SK-N-SH (cell line): ENCODE measurements around the gene SHISAL1. TPM values are rescaled to one million over a fixed set of nuclear protein-coding genes. Genes with fewer than 3 reads are reported as not detected.

Experiments
- CTCF ChIA-PET: fragments of 300-600, 350-600 bp; formaldehyde crosslinking; extraction: SDS; loops from one replicate; lab custom pipeline; 2021; lab: Yijun Ruan, JAX
- POLR2A ChIA-PET: fragments of 350-600 bp; sonication (Branson Sonifier 250); formaldehyde crosslinking; extraction: SDS; loops from one replicate; lab custom pipeline; 2020; ENCODE audit warnings: antibody characterized with exemption, inconsistent platforms; lab: Yijun Ruan, JAX
- DNase-seq: peaks from one replicate; pipeline ENCODE4 v3.0.0; 2012
- H2AFZ ChIP-seq: fragments of 200-600 bp; sonication (generic); 2 replicates; pipeline ENCODE4 v1.8.1; 2016; ENCODE audit warnings: antibody characterized with exemption, mild to moderate bottlenecking, low read depth
- H3F3A ChIP-seq: fragments of 200-600 bp; sonication (generic); replicated peaks from 2 replicates; pipeline ENCODE3; 2016; ENCODE audit warnings: antibody characterized with exemption, mild to moderate bottlenecking; ENCODE audit not compliant: insufficient read depth
- H3K27ac ChIP-seq, 2 experiments: fragments of 200-500 bp in 1 of 2; fragments of 200-600 bp in 1 of 2; sonication (Bioruptor generic) in 1 of 2; sonication (generic), shearing (Covaris generic) in 1 of 2; 2 replicates each; pipeline versions ENCODE4 v1.5.1 to v1.6.1; 2014 to 2016; ENCODE audit warnings: low read depth in 2 of 2, inconsistent platforms in 1 of 2, low read length in 1 of 2, mild to moderate bottlenecking in 1 of 2, mixed read lengths in 1 of 2
- H3K27me3 ChIP-seq: fragments of 200-600 bp; sonication (generic), shearing (Covaris generic); 2 replicates; pipeline ENCODE4 v1.6.1; 2016; ENCODE audit warnings: mixed run types; ENCODE audit not compliant: insufficient read depth
- H3K36me3 ChIP-seq, 2 experiments: fragments of 200-500 bp in 1 of 2; fragments of 200-600 bp in 1 of 2; sonication (Bioruptor generic) in 1 of 2; sonication (generic) in 1 of 2; replicated peaks in 1 of 2; 2 replicates each; pipeline versions ENCODE3 to v1.5.1; 2014 to 2016; ENCODE audit warnings: low read length in 1 of 2, mild to moderate bottlenecking in 1 of 2; ENCODE audit not compliant: insufficient read depth in 2 of 2, control insufficient read depth in 1 of 2
- H3K4me1 ChIP-seq, 2 experiments: fragments of 200-500 bp in 1 of 2; fragments of 200-600 bp in 1 of 2; sonication (Bioruptor generic) in 1 of 2; sonication (generic), shearing (Covaris generic) in 1 of 2; 2 replicates each; pipeline versions ENCODE4 v1.5.1 to v1.6.1; 2014 to 2016; ENCODE audit warnings: low read depth in 1 of 2, low read length in 1 of 2, mixed run types in 1 of 2; ENCODE audit not compliant: insufficient read depth in 2 of 2, control insufficient read depth in 1 of 2
- H3K4me2 ChIP-seq: fragments of 200-600 bp; sonication (generic), shearing (Covaris generic); 2 replicates; pipeline ENCODE4 v1.6.1; 2017; ENCODE audit warnings: mixed run types
- H3K4me3 ChIP-seq, 2 experiments: fragments of 200-500 bp in 1 of 2; fragments of 200-600 bp in 1 of 2; sonication (Bioruptor generic) in 1 of 2; sonication (generic), shearing (Covaris generic) in 1 of 2; 2 replicates each; pipeline versions ENCODE4 v1.5.1 to v1.8.1; 2014 to 2016; ENCODE audit warnings: low read depth in 2 of 2, inconsistent platforms in 1 of 2, low read length in 1 of 2, mild to moderate bottlenecking in 1 of 2, mixed read lengths in 1 of 2, moderate library complexity in 1 of 2
- H3K79me2 ChIP-seq: fragments of 200-600 bp; sonication (generic); 2 replicates; pipeline ENCODE4 v1.8.1; 2017; ENCODE audit warnings: mild to moderate bottlenecking; ENCODE audit not compliant: insufficient read depth
- H3K9ac ChIP-seq: fragments of 200-600 bp; sonication (generic); 2 replicates; pipeline ENCODE4 v1.6.1; 2017; ENCODE audit warnings: mixed run types
- H3K9me2 ChIP-seq: fragments of 200-600 bp; sonication (generic); 2 replicates; pipeline ENCODE4 v1.6.1; 2017; ENCODE audit warnings: mixed run types
- H3K9me3 ChIP-seq: fragments of 200-600 bp; sonication (generic); 2 replicates; pipeline ENCODE4 v1.6.1; 2017; ENCODE audit warnings: mixed run types, mild to moderate bottlenecking, moderate library complexity
- H4K20me1 ChIP-seq: fragments of 200-600 bp; sonication (generic); 2 replicates; pipeline ENCODE4 v1.6.1; 2017; ENCODE audit warnings: mild to moderate bottlenecking, mixed run types; ENCODE audit not compliant: insufficient read depth
- EZH2phosphoT487 ChIP-seq: fragments of 200-600 bp; sonication (generic); IDR thresholded peaks from 2 replicates; pipeline ENCODE4 v1.6.1; 2017; ENCODE audit warnings: low read depth, mixed run types, mild to moderate bottlenecking, antibody characterized with exemption, moderate library complexity, borderline replicate concordance
- FOSL2 ChIP-seq: IDR thresholded peaks from 2 replicates; pipeline ENCODE4 v1.4.0; 2012; ENCODE audit warnings: low read depth, mild to moderate bottlenecking, moderate library complexity, borderline replicate concordance
- FOXJ3 ChIP-seq: sonication (generic); formaldehyde crosslinking; IDR thresholded peaks from 2 replicates; pipeline ENCODE4 v1.5.1; 2020; ENCODE audit warnings: mild to moderate bottlenecking, missing genetic modification reagents
- FOXM1 ChIP-seq: IDR thresholded peaks from 2 replicates; pipeline ENCODE4 v1.4.0; 2012; ENCODE audit warnings: low read depth, mild to moderate bottlenecking
- GABPA ChIP-seq: IDR thresholded peaks from 2 replicates; pipeline ENCODE4 v1.4.0; 2012; ENCODE audit warnings: low read depth, mild to moderate bottlenecking
- GATA2 ChIP-seq: sonication (generic); formaldehyde crosslinking; IDR thresholded peaks from 2 replicates; pipeline ENCODE4 v1.5.0; 2020; ENCODE audit warnings: mild to moderate bottlenecking, missing genetic modification reagents
- JUND ChIP-seq: IDR thresholded peaks from 2 replicates; pipeline ENCODE4 v1.4.0; 2012
- NFIC ChIP-seq: IDR thresholded peaks from 2 replicates; pipeline ENCODE4 v1.4.0; 2012; ENCODE audit warnings: borderline replicate concordance
- NRF1 ChIP-seq: IDR thresholded peaks from 2 replicates; pipeline ENCODE4 v1.6.1; 2012; ENCODE audit warnings: low read depth, mild to moderate bottlenecking, low read length
- PBX3 ChIP-seq: IDR thresholded peaks from 2 replicates; pipeline ENCODE4; 2012
- POLR2AphosphoS5 ChIP-seq: IDR thresholded peaks from 2 replicates; pipeline ENCODE4 v1.6.1; 2012; ENCODE audit warnings: low read depth, low read length
- RXRA ChIP-seq: IDR thresholded peaks from 2 replicates; pipeline ENCODE4 v1.4.0; 2012; ENCODE audit warnings: low read depth, mild to moderate bottlenecking, borderline replicate concordance
- SIN3A ChIP-seq: IDR thresholded peaks from 2 replicates; pipeline ENCODE4 v1.6.1; 2012; ENCODE audit warnings: low read depth, mild to moderate bottlenecking, low read length, moderate library complexity, borderline replicate concordance
- TAF1 ChIP-seq: IDR thresholded peaks from 2 replicates; pipeline ENCODE4 v1.6.1; 2012; ENCODE audit warnings: low read depth, mild to moderate bottlenecking, low read length, moderate library complexity, borderline replicate concordance
- USF2 ChIP-seq: fragments of 150-350 bp; IDR thresholded peaks from 2 replicates; pipeline ENCODE4 v1.6.1; 2017; ENCODE audit warnings: antibody characterized with exemption, low read length, low read depth, borderline replicate concordance
- YY1 ChIP-seq: IDR thresholded peaks from 2 replicates; pipeline ENCODE4 v1.4.0; 2012; ENCODE audit warnings: low read depth, mild to moderate bottlenecking
- ZBTB33 ChIP-seq: IDR thresholded peaks from 2 replicates; pipeline ENCODE4 v1.4.0; 2012; ENCODE audit warnings: low read depth, borderline replicate concordance
- WGBS: methylation state at CpG from one replicate; pipeline ENCODE4 v1.1.6; 2017; ENCODE audit warnings: low lambda C conversion rate; 5-methylcytosine and 5-hydroxymethylcytosine counted together
- polyA plus RNA-seq, 3 experiments: library from polyadenylated mRNA; depleted of rRNA; stranded (reverse); fragments of >200 nt; gene quantifications; 2 replicates each; pipeline ENCODE4 v1.2.3, GENCODE V29; 2012
- TF ChIP-seq, protein P1 (sequence below): fragments of 150-350 bp; IDR thresholded peaks from 2 replicates; pipeline ENCODE4 v1.6.1; 2016; ENCODE audit warnings: mild to moderate bottlenecking, low read depth, low read length

The SHISAL1 gene
- polyA plus RNA-seq, 1 of the 3 experiments (the other 2 are of a cell fraction), result 0.10 TPM

DNA sequence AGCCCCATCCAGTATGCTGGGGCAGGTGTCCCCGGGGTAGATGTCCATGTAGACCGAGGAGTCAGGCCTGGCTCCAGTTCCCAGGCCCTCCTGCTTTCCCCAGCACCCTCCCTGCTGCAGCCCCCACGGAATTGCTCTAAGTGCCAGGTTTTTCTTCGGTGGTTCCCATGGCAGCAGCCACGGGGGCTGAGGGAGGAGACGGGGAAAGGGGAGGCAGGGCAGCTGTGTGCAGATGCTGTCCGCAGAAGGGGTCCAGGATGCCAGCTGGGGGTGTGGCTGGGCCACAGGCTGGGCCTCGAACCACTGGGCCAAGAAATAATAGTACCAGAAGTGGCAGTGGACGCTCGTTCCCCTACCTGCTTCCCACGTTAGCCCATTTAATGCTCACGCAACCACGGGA is 25.0 kb downstream of the SHISAL1 start:
- H3K36me3 ChIP-seq, result no peaks in the 10 kb centered on the region
- H3K9ac ChIP-seq, result no peak overlapping the region
- CTCF ChIA-PET, result no interaction called here
- H3K79me2 ChIP-seq, result no peaks in the 10 kb centered on the region
- no peak overlapping the region for H3K27ac ChIP-seq
- 75% methylated on average over 9 of the region's 13 CpGs for WGBS
- H3K4me3 ChIP-seq, result no peak overlapping the region
- POLR2A ChIA-PET, result no interaction called here
- H4K20me1 ChIP-seq, result no peaks in the 10 kb centered on the region
- TF ChIP-seq FOXM1 (no peak), NFIC (no peak), RXRA (no peak), GATA2 (CRISPR knock-in tag) (no peak), TAF1 (no peak), FOSL2 (no peak)
- TF ChIP-seq, all 33 proteins: peak for 0
- H2AFZ ChIP-seq, result no peak overlapping the region
- no peak for DNase-seq
- no peaks in the 10 kb centered on the region for H3K9me2 ChIP-seq
- no peaks in the 10 kb centered on the region for H3K9me3 ChIP-seq
- H3K27me3 ChIP-seq, result no peaks in the 10 kb centered on the region
- H3K4me2 ChIP-seq, result no peak overlapping the region
- no peaks in the 10 kb centered on the region; a peak in 1 of 4 replicates for H3K4me1 ChIP-seq
- H3F3A ChIP-seq, result no peaks in the 10 kb centered on the region

DNA sequence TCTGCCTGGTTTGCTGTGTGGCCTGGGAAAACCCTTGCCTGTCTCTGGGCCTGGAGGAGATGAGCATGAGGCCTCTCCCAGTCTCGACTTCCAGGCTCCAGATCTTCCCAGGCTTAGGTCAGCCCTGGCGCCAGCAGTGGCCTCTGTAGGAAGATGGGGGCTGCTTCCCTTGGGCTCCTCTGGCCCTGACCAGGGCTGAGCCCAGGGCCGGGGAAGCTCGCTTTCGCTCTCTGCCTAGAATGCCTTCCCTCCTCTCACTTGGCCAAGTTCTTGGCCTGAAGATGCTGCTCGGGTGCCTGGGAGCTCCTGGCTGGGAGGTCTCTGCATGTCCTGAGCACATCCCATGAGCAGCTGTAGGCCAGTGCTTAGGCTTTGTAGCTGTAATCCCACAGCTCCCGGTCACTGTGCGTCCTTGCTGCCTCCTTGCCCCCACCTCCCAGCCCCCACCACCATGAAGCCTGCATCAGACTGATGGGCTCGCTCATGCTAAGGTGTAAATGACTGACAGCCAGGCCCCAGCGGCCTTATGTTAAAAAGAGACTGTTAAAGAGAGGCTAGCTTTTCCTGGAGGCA is 25.5 kb downstream of the SHISAL1 start:
- Histone ChIP-seq H3K4me2 (no peak overlapping the region), H3K9me3 (no peaks in the 10 kb centered on the region), H3K4me1 (no peaks in the 10 kb centered on the region; a peak in 1 of 4 replicates), H3F3A (no peaks in the 10 kb centered on the region), H2AFZ (no peak overlapping the region), H3K36me3 (no peaks in the 10 kb centered on the region), H3K27me3 (no peaks in the 10 kb centered on the region), H3K4me3 (no peak overlapping the region), H4K20me1 (no peaks in the 10 kb centered on the region), H3K9me2 (no peaks in the 10 kb centered on the region), H3K27ac (no peak overlapping the region), H3K9ac (no peak overlapping the region), H3K79me2 (no peaks in the 10 kb centered on the region)
- TF ChIP-seq NRF1 (no peak), EZH2phosphoT487 (no peak), PBX3 (no peak), GATA2 (CRISPR knock-in tag) (no peak), USF2 (no peak), NFIC (no peak), FOXJ3 (CRISPR knock-in tag) (no peak), GABPA (no peak), YY1 (no peak), JUND (no peak), ZBTB33 (no peak), FOXM1 (no peak), POLR2AphosphoS5 (no peak), SIN3A (no peak)
- TF ChIP-seq, protein P1, sequence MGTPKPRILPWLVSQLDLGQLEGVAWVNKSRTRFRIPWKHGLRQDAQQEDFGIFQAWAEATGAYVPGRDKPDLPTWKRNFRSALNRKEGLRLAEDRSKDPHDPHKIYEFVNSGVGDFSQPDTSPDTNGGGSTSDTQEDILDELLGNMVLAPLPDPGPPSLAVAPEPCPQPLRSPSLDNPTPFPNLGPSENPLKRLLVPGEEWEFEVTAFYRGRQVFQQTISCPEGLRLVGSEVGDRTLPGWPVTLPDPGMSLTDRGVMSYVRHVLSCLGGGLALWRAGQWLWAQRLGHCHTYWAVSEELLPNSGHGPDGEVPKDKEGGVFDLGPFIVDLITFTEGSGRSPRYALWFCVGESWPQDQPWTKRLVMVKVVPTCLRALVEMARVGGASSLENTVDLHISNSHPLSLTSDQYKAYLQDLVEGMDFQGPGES, result no peak
- no peak for DNase-seq
- 62% methylated on average over 5 of the region's 10 CpGs for WGBS
- ChIA-PET CTCF (no interaction called here), POLR2A (no interaction called here)
